Left colon (tissue), 2 donors: ENCODE results near the gene MYO15B. TPM values are rescaled to one million over a fixed set of nuclear protein-coding genes. Genes with fewer than 3 reads are reported as not detected.
A peak's percentile ranks its signal among the peaks of the same experiment; 100 is the strongest.

ENCODE experiments used
- ATAC-seq: fragments of 200-7000 bp; cut with Tn5 transposase; one replicate; pipeline ENCODE4 v1.9.1; 2020; ENCODE audit warnings: mild to moderate bottlenecking, moderate library complexity
- DNase-seq, 2 donors: peaks; one replicate each; pipeline ENCODE4 v3.0.0-alpha.2; 2020
- intact Hi-C, 2 donors: fragments of 100-400 bp; cut with DNase I in 1 of 2; cut with micrococcal nuclease in 1 of 2; formaldehyde crosslinking; loops; one replicate each; pipeline versions ENCODE4 v1.11.2 to v1.14.0; 2022; cut with DNase I, micrococcal nuclease
- long read RNA-seq: library from polyadenylated mRNA; unstranded; transcript quantifications from one replicate; pipeline ENCODE4 v2.0.0, GENCODE V29; 2021
- total RNA-seq, 2 donors: library from RNA; stranded (reverse); fragmentation: NEBNext Ultra II Directional; extraction: Animal tissue kit (Norgen Biotek cat#: 25700); gene quantifications; one replicate each; pipeline ENCODE4 v1.2.1, GENCODE V29; 2021
- donor health status: DM: no; HTN: no; CAD: no.
- donor health status: DM: yes; HTN: yes; CAD: no.

The MYO15B gene
- 100 to 1,000 TPM; 575 to 676 TPM for total RNA-seq
- long read RNA-seq, partial matches to known transcripts, result 206 of 260 reads
- long read RNA-seq, other reads (novel, unspliced or antisense), result 50 of 260 reads

DNA sequence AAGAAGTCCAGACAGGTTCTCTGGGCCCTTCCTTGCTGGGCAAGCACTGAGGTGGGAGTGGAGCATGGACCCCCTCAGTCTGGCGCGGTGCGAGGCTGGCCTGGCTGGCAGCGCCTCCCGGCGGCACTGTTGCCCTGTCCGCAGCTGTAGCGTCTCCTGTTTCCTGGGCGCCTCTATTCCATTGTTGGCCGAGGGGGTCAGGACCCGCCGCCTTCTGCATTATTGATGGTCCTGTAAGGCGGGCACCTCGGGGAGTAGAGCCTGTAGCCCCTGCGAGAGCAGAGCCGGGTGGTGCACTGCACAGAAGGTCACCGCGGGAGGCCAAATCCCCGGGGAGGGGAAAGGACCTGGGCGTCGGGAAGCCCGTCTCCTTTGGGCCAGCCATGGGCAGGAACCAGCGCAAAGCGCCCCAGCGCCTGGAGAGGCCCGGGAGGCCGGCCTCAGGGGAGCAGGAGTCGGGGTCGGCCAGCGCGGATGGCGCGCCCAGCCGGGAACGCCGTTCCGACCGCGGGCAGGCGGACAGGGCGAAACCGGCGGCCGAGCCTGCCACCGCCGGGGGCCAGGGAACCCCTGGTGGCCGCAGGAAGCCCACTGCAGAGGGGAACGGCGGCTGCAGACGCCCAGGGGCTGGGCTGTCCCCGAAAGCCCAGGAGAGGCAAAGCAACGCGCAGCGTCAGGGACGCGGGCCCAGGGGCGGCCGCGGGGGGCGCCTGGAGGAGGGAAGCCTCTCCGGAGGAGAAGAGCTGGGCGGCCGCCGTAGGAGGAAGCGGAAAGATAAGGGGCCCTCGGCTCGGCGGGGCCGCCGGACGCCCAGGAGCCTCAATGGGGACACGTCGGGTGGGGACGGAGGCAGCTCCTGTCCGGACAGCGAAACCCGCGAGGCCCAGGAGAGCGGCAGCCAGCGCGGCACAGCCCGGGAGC is at the start of gene MYO15B:
TSS of gene MYO15B (plus strand) at position 126 of the 921 bp plus-strand sequence. CDS start at position 384, 258 bp downstream.
- DNase-seq, result peak in 1 of 2 donors; percentile 68
- intact Hi-C loops, result loop anchor here in 1 of 2 donors (5.0 kb wide), 1 partner anchor 161 kb away; no protein-coding TSS in a partner anchor
- peak; percentile 36 for ATAC-seq

DNA sequence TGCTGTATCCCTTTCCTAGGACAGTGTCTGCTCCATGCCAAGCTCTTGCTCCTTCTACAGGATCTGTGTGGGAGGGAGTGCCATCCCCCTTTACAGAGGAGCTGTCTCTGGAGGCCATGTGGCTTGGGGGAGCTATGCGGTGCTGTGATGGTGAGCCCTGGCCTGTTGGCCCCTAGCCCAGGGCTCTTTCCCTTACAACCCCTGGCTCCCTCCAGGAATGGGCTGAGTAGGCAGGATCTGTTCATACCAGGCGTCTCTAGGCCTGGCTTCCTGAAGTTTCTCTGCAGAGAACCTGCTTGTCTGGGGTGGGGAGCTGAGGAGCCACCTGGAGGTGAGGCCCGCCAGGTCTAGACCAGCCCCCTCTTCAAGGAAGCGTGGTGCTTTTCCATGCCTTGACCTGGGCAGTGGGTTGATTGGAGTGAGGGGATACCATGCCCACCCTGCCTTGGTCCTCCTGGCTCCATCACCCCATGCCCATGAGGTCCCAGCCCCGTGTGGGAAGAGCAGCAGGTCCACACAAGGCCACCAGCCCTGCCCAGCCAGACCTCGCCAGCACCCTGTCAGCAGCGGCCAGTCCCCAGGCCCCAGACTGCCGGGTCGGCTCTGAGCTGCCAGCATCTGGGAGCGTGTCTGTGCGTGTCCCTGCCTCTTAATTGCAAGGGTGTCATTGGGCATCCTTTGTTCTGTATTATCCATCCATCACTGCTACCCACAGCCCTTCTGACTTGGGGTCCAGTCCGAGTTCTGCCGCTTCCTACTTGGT is 47.5 kb upstream of the MYO15B start:
- DNase-seq (no peak), ATAC-seq (no peak)
- intact Hi-C loops, result no loop called here

DNA sequence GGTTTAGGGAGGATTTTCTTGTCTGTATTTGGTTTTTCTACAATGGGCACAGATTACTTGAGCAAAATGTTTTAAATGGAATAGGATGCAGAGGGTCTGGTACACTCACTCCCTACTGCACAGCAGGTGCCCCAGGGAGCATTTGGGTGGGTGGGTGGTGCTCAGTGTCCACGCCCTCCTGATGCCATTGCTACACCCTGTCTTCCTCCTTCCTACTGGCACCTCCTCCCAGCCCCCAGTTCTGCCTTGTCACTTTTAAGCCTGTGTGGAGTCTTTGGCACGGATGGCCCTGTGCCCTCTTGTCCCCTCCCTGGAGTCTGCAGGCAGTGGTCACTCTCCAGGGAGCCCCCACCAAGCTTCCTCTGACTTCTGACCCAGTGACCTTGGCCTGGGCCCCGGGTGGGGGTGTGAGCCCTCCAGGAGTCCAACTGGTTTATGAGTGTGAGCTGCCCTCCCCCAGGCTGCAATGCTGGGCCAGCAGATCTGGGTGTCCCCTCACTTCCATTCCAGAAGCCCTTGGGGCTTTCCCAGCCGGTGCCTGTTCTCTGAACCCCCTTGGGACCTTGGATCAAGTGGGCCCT is 46.6 kb upstream of the MYO15B start:
- peak; percentile 33 for ATAC-seq
- DNase-seq, result peak in 1 of 2 donors; percentile 65
- intact Hi-C loops, result no loop called here

DNA sequence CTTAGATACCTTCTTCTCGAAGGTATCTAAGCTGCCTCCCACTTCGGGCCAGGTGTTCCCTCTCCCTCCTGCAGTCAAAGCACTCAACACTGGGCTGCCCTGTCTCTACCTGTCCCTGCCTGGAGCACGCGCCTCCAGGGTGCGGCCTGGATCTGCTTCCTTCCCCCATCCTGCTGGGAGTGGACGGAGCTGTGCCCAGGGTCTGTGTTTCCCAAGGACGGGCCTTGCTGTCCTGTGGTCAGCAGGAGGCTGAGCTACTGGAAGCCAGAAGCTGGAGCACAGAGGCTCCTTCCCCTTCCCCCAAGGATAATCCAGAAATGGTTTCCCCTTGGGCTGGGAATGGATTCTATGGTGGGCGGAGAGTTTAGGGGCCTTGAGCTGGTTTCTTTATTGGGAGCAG is 45.4 kb upstream of the MYO15B start:
- intact Hi-C loops, result no loop called here
- DNase-seq (peak; percentile 71 to 77), ATAC-seq (peak; percentile 71)

DNA sequence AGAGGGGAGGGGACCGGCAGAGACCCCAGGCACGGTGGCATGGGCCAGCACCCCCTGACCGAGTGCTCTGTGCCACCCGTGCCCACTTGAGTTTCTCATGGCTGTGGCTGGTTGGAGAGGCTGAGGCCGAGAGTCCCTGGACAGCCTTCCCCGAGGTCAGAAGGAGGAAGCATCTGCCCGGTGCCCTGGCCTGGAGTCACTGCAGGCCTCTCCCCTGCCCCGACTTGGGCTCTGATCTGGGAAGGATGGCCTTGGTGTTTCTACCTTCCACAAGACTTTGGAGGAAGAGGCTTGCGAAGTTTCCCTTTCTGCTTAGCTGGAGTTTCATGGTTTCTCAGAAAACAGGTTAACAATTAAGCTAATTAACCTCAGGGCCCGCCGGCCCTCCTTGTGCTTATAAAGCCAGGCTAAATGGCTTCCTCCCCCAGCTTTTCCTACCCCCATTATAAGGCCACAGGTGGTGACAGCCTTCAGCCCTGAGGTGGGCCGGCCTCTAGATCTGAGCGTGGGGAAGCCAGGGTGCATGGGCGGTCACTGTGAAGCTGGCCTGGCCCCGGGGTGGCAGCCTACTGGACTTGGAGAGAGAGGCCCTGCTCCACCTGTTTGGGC is 44.8 kb upstream of the MYO15B start:
- DNase-seq (peak in 1 of 2 donors; percentile 55), ATAC-seq (peak; percentile 47)
- intact Hi-C loops, result no loop called here

DNA sequence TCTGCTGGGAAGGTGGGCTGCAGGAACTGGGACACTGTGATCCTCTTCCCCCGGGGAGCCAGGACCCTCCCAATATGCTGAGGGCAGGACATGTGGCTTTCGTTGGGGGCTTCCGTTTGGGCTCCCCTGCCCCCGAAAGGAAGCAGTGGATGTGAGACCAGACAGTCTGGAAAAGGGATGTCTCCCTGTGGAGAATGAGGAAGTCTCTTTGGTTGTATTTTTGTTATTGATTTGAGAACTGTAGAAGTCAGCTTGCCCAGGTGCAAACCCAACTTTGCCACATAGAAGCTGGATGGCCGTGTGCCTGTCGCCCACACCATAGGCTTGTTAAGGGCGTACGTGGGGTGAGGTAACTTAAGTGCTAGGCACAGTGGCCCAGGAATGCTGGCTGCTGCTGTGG is 43.4 kb upstream of the MYO15B start:
- DNase-seq (no peak), ATAC-seq (no peak)
- intact Hi-C loops, result no loop called here

DNA sequence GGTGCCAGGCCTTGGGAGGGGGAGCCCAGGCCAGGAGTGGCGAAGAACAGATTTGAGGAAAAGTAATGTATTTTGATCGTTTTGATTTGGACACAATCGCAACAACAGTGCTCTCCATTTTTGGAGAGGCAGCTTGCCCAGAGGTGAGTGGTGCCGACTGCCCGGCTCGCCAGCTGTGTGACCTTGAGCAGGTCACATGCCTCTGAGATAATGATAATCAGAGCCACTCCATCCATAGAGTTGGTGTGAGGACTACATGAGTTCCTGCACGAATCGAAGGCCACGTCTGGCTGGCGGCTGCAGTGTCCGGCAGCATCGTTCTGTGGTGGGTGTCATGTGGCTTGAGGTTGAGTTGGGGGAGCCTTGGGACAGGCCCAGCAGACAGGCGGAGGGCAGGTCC is 41.4 kb upstream of the MYO15B start:
- intact Hi-C loops, result no loop called here
- ATAC-seq, result no peak
- DNase-seq, result no peak

DNA sequence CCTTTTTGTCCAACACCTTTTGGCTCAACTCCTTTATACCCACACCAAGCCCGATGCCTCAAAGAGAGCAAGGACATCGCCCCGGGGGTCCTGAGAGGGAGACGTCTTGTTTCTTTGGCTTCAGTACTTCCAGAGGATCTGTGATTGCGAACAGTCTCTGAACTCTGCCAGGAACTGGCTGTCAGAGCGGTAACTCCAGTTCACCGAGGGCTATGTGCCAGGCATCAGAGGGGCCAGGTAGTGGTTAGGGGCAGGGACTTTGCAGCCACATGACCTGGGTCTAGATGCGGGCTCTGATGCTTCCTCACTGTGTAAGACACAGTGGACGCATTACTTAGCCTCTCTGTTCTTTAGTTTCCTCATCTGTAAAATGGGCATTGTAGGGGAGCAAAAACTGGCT is 40.5 kb upstream of the MYO15B start:
- DNase-seq (no peak), ATAC-seq (no peak)
- intact Hi-C loops, result no loop called here

DNA sequence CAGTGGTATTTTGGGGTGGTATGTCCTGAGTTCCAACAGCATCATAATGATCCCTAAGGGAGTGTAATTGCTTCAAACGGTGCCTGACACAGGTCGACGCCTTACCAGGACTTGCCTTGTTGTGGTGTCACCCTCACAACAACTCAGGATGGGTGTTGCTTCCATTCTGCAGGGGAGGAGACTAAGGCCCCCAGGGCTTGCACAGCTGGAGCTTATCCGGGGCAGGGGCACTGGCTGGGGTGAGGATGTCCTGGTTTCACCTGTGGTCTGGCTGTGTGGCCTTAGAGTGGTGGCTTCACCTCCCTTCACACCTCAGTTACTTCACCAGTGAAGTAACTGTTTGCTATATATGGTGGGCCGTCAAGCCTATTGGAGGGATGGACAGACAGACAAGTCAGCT is 38.8 kb upstream of the MYO15B start:
- DNase-seq, result no peak
- intact Hi-C loops, result no loop called here
- no peak for ATAC-seq

DNA sequence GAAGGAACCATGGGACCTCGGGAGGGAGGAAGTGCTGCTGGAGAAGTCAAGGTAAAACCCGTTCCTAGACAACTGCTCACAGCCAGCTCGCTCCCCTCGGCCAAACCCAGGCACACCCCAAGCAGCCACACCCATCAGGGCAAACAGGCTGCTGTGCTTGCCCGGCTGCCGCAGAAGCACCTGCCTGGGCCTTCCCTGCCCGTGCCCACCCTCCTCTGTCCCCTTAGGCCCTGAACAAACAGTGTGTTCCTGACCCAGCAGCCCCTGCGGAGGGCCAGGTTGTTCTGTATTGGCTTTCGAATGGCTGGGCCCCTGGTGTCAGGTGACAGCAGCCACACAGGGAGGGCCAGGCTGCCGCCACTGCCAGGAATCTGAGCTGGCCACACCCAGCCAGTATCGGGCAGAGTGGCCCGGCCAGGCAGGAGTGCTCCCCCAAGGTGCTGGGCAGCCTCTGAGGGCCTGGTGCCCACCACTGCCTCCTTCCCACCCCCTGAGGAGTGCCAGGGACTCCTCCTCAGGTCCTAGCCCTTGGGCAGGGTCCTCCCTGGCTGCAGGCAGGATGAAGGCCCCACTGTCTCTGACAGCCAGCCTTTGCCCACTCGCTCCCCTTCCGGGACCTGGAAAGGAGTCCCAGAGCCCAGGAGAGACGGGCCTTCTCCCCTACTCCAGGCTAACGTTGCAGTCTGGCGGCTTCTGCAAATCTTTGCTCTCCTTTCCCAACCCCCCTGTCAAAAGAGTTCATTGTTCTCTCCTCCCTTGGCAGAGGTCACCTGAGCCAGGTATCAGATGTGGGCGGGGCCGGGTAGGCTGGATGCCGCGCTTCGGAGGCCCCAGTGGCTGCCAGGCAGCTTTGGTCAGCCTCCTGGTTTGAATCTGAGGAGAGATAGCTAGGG is 38.1 kb upstream of the MYO15B start:
- ATAC-seq (peak; percentile 78), DNase-seq (peak; percentile 85 to 95)
- intact Hi-C loops, result no loop called here

DNA sequence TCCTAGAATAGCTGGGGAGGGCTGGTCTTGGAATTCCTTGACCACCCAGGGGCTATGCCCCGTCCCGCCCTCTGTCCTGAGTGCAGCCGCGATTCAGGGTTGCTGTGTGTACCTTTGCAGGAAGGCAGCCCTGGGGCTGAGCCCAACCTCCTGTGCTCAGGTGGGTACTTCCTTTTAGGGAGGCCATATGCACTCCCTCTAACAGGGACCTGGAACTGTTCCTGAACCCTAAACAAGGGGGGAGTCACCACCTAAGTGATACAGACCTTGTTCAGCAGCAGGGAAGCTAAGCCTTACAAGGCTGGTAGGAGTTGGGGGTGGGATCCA is 37.5 kb upstream of the MYO15B start:
- intact Hi-C loops, result no loop called here
- DNase-seq, result no peak
- ATAC-seq, result peak; percentile 38

DNA sequence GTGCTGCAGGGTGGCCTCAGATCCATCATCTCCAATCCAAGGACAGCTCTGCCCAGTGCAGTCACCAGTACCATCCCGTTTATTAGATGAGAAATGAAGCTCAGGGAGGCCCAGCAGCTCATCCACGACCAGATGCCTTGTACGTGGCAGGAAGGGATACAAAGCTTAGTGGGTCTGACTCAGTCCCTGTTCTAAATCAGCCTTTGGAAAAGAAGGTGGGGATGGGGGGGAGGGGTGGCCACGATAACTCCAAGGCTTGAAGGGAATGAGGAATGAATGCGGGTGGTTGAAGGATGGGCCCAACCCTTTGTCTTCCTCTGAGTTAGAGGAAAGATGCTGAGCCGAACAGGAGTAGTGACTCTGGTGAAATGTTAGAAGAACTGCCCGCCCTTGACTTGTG is 36.3 kb upstream of the MYO15B start:
- ATAC-seq (no peak), DNase-seq (no peak)
- intact Hi-C loops, result no loop called here

DNA sequence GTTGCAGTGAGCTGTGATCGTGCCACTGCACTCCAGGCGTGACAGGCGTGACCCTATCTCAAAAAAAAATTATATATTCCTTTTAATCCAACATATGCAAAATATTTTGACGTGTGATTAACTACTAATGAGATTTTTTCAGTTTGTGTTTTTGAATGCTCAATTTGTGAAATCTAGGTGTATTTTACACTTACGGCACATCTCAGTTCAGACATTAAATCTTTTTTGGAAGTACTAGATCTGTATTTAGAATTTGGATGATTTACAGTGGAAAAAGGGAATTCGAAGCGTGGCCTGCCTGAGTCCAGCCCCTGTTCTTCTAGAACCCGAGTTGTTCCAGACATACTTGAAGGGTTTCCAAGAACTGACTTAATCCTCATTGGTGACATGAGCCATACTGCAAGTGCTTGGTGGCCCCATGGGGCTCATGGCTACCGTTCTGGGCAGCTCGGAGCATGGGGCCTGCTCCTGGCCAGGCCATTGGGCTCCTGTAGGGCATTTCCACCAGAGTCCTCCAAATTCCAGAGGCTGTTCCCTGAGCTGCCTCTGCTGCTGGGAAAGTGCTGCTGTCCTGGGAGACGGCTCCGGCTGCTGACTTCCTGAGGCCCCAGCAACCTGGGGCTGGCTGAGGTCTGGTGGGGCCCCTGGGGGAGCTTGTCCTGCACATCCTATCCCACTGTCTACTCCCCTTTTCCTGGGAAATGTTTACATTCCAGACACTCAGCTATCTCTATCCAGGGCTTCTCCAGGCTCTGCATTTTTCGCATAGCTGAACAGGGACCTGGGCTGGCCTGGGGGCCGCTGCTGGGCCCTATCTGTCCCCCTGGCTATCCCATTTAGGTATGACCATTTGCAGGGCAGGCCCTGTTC is 34.9 kb upstream of the MYO15B start:
- no peak for ATAC-seq

DNA sequence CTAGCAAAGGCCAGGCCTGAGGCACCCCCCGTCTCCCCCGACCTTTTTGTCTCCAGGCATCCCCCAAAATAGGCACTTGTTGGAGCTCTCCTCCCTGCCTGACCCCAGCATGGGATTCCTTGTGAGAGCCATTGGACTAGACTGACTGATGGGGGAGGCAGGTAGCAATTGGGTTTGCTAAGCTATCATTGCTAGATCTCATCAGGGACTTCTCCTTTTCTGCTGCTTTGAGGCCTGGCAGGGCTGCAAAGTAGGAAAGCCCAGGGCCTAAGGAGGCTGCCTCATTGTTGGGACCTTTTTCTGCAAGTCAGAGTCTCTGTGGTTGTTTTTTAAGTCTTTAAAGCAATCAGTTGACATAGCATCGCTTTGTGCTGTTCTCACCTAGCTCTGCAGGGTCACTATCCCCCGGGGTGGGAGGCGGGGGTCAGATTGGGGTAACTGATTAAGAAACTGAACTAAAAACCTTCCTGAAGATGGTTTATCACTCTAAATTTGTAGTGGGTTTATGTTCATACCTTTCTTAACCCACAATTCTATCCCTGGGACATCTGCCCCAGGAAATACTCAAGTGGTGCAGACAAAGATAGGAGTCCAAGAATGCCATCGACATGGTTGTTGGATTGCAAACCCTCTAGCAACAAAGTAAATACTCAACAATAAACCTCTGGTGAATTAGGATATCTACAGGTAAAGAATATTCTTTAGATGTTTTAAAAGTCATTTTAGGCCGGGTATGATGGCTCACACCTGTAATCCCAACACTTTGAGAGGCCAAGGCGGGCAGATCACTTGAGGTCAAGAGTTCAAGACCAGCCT is 34.1 kb upstream of the MYO15B start:
- DNase-seq, result no peak
- intact Hi-C loops, result no loop called here
- no peak for ATAC-seq

More for the DNA sequence above, 34.9 kb upstream of the MYO15B start:
- no peak for DNase-seq
- intact Hi-C loops, result no loop called here

DNA sequence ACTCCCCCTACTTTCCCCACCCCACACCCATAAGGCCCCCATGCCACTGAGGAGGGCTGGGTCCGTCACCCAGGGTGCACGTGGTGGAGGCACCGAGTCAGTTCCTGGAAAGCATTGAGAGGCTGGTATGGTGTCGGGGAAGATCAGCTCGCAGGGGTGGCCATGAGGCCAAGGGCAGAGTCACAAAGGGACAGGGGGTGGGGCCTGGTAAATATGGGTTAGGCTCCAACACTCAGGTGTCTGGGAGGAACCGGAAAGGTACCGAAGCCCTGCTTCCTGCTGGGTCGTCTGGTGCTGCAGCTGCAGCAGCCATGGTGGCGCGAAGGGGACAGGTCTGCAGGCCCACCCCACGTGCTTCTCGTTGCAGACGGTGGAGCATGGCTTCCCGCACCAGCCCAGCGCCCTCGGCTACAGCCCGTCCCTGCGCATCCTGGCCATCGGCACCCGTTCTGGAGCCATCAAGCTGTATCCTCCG is 31.9 kb upstream of the MYO15B start:
- DNase-seq, result peak; percentile 66 to 71
- intact Hi-C loops, result no loop called here
- peak; percentile 67 for ATAC-seq
